ENCODE measurements around the gene MAGEC2. TPM values are rescaled to one million over a fixed set of nuclear protein-coding genes. Genes with fewer than 3 reads are reported as not detected.

The MAGEC2 gene
- total RNA-seq, 1 donor from 2014 or later: not detected

DNA sequence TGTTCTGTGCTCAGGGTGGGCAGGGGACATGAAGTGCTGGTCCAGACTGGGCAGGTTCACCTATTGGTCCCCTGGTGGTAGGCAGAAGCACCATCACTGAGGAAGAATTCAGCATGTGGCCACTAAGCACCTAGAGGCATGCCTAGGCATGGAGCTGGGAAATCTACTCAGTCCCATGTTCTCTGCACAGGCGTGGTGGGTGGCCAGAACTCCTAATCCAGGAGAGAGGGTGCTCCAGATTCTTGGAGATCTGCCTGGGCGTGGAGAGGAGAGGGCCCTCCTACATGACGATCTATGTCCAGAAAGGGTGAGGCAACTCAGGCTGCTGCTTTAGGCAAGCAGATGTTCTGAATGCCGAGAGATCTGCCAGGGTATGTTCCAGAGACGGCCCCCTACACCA is 44.6 kb upstream of the MAGEC2 start:
- Mint-ChIP-seq H3K4me1 (ENCODE audit: unreplicated experiment) (no peaks in the 10 kb centered on the region), H3K27me3 (ENCODE audit: unreplicated experiment) (no peaks in the 10 kb centered on the region), H3K9me3 (ENCODE audit: unreplicated experiment) (no peaks in the 10 kb centered on the region), H3K27ac (ENCODE audit: unreplicated experiment) (no peak overlapping the region), H3K4me3 (ENCODE audit: unreplicated experiment) (no peak overlapping the region), H3K36me3 (ENCODE audit: low read depth, unreplicated experiment) (no peaks in the 10 kb centered on the region)
- TF ChIP-seq, protein P1, sequence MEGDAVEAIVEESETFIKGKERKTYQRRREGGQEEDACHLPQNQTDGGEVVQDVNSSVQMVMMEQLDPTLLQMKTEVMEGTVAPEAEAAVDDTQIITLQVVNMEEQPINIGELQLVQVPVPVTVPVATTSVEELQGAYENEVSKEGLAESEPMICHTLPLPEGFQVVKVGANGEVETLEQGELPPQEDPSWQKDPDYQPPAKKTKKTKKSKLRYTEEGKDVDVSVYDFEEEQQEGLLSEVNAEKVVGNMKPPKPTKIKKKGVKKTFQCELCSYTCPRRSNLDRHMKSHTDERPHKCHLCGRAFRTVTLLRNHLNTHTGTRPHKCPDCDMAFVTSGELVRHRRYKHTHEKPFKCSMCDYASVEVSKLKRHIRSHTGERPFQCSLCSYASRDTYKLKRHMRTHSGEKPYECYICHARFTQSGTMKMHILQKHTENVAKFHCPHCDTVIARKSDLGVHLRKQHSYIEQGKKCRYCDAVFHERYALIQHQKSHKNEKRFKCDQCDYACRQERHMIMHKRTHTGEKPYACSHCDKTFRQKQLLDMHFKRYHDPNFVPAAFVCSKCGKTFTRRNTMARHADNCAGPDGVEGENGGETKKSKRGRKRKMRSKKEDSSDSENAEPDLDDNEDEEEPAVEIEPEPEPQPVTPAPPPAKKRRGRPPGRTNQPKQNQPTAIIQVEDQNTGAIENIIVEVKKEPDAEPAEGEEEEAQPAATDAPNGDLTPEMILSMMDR (IDR thresholded peaks at IDR 0.05; ENCODE audit: unreplicated experiment): no peak
- no peak for DNase-seq (ENCODE audit: low spot score)

DNA sequence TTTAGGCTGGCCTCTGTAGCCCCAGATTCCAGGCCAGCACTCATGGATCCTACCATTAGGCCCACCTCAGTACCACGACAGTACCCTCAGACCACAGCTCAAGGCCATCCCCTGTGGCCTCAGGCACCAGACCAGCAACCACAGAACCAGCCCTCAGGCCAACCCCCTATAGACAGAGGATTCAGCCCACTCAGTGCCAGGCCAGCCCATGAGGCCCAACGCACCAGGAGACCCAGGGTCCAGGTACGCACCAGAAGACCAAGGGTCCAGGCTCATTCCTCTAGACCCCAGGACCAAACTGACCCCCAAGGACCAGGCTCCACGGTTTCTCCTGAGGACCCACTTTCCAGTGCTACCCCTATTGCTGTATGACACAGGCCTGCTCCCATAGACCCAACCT is 39.5 kb upstream of the MAGEC2 start:
- no peaks in the 10 kb centered on the region for H3K36me3 Mint-ChIP-seq (ENCODE audit: low read depth, unreplicated experiment)
- H3K9me3 Mint-ChIP-seq (ENCODE audit: unreplicated experiment): no peaks in the 10 kb centered on the region
- no peaks in the 10 kb centered on the region for H3K27me3 Mint-ChIP-seq (ENCODE audit: unreplicated experiment)
- no peak overlapping the region for H3K27ac Mint-ChIP-seq (ENCODE audit: unreplicated experiment)
- TF ChIP-seq, protein P1 (IDR thresholded peaks at IDR 0.05; ENCODE audit: unreplicated experiment): no peak
- DNase-seq (ENCODE audit: low spot score): no peak
- H3K4me1 Mint-ChIP-seq (ENCODE audit: unreplicated experiment): no peaks in the 10 kb centered on the region
- H3K4me3 Mint-ChIP-seq (ENCODE audit: unreplicated experiment): no peak overlapping the region

DNA sequence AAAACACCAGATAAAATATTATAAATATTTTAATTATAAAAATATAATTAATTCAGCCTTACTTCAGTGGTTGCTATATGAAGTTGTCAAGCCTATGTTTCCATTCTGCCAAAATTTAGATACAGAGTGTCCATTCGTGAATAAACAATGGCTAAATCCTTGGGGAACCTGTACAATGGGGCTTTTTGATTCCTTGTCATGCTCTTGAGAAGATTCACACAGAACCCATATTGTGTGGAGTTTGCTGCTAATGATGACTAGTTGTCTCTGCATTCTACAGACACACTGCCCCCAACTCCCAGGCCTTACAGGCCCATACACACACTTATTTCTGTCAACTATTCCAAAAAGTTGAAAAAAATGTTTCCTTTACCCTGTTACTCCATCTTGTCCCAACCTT is 33.4 kb upstream of the MAGEC2 start:
- no peaks in the 10 kb centered on the region for H3K27me3 Mint-ChIP-seq (ENCODE audit: unreplicated experiment)
- H3K4me3 Mint-ChIP-seq (ENCODE audit: unreplicated experiment): no peak overlapping the region
- no peaks in the 10 kb centered on the region for H3K9me3 Mint-ChIP-seq (ENCODE audit: unreplicated experiment)
- H3K36me3 Mint-ChIP-seq (ENCODE audit: low read depth, unreplicated experiment): no peaks in the 10 kb centered on the region
- DNase-seq (ENCODE audit: low spot score): no peak
- H3K4me1 Mint-ChIP-seq (ENCODE audit: unreplicated experiment): no peaks in the 10 kb centered on the region
- TF ChIP-seq, protein P1 (IDR thresholded peaks at IDR 0.05; ENCODE audit: unreplicated experiment): no peak
- H3K27ac Mint-ChIP-seq (ENCODE audit: unreplicated experiment): no peak overlapping the region

DNA sequence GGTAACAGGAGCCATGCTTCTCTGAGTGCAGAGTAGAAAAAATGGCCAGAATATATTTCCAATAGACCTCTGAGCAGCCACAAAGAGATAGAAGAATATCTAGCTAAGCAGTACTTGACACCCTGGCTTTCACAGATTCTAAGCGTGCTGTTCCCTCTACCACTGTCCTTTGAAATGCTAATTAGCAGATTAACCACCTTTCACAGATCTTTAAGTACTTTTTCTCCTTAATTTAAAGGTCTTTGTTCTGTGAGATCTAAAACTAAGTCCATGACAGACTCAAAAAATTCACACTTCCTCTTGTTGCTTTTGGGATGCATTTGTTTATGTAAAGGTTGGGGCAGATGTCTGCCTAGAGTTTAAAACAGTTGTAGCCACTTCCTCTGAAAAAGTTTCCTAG is 28.3 kb upstream of the MAGEC2 start:
- Mint-ChIP-seq H3K9me3 (ENCODE audit: unreplicated experiment) (no peaks in the 10 kb centered on the region), H3K36me3 (ENCODE audit: low read depth, unreplicated experiment) (no peaks in the 10 kb centered on the region), H3K4me1 (ENCODE audit: unreplicated experiment) (no peaks in the 10 kb centered on the region), H3K27me3 (ENCODE audit: unreplicated experiment) (no peaks in the 10 kb centered on the region), H3K4me3 (ENCODE audit: unreplicated experiment) (no peak overlapping the region), H3K27ac (ENCODE audit: unreplicated experiment) (no peak overlapping the region)
- DNase-seq (ENCODE audit: low spot score): no peak
- TF ChIP-seq, protein P1 (IDR thresholded peaks at IDR 0.05; ENCODE audit: unreplicated experiment): no peak

DNA sequence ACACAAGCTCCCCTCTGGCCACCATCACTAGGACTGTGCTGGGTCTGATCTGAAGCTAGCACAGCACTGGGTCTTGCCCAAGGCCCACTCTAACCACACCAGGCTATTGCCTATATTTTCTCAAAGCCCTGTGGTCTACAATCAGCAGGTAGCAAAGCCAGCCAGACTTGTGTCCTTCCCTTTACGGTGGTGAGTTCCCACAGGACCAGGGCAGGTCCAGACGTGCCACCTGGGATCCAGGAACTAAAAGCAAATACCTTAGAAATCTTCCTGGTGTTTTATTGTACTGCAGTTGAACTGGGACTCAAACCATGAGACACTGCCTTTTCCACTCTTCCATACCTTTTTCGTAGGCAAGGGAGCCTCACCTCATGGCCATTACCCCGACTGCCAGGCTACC is 9.0 kb upstream of the MAGEC2 start:
- Mint-ChIP-seq H3K9me3 (ENCODE audit: unreplicated experiment) (no peaks in the 10 kb centered on the region), H3K27me3 (ENCODE audit: unreplicated experiment) (no peaks in the 10 kb centered on the region), H3K36me3 (ENCODE audit: low read depth, unreplicated experiment) (no peaks in the 10 kb centered on the region), H3K4me3 (ENCODE audit: unreplicated experiment) (no peak overlapping the region), H3K4me1 (ENCODE audit: unreplicated experiment) (no peaks in the 10 kb centered on the region), H3K27ac (ENCODE audit: unreplicated experiment) (no peak overlapping the region)
- TF ChIP-seq, protein P1 (IDR thresholded peaks at IDR 0.05; ENCODE audit: unreplicated experiment): no peak
- DNase-seq (ENCODE audit: low spot score): no peak

Measured in endothelial cell (in vitro differentiated cells).